Osteocyte (in vitro differentiated cells): ENCODE data around the gene PACS2. TPM values are rescaled to one million over a fixed set of nuclear protein-coding genes. Genes with fewer than 3 reads are reported as not detected.

ENCODE experiments used
- DNase-seq: peaks from one replicate; pipeline ENCODE4 v3.0.0; 2021; ENCODE audit warnings: mixed read lengths; ENCODE audit not compliant: unreplicated experiment; ENCODE audit errors: extremely low spot score
- H3K27ac Mint-ChIP-seq: one replicate; pipeline ENCODE4 v1.8.0; 2021; ENCODE audit warnings: mild to moderate bottlenecking, mixed read lengths; ENCODE audit not compliant: unreplicated experiment
- H3K27me3 Mint-ChIP-seq: one replicate; pipeline ENCODE4 v1.8.0; 2021; ENCODE audit warnings: mixed read lengths; ENCODE audit not compliant: unreplicated experiment
- H3K36me3 Mint-ChIP-seq: one replicate; pipeline ENCODE4 v1.8.0; 2021; ENCODE audit warnings: mixed read lengths; ENCODE audit not compliant: unreplicated experiment
- H3K4me1 Mint-ChIP-seq: one replicate; pipeline ENCODE4 v1.8.0; 2021; ENCODE audit warnings: mixed read lengths; ENCODE audit not compliant: unreplicated experiment
- H3K4me3 Mint-ChIP-seq: one replicate; pipeline ENCODE4 v1.8.0; 2021; ENCODE audit warnings: mild to moderate bottlenecking, moderate library complexity, mixed read lengths; ENCODE audit not compliant: unreplicated experiment
- H3K9me3 Mint-ChIP-seq: one replicate; pipeline ENCODE4 v1.8.0; 2021; ENCODE audit warnings: mixed read lengths; ENCODE audit not compliant: unreplicated experiment
- CTCF ChIP-seq: fragments of 200-600 bp; sonication (generic); IDR thresholded peaks from 2 replicates; pipeline ENCODE4 v1.5.0; 2021; ENCODE audit warnings: antibody characterized with exemption, mild to moderate bottlenecking, moderate library complexity
- total RNA-seq: library from RNA; stranded (reverse); gene quantifications from 2 replicates; pipeline ENCODE4 v1.2.1, GENCODE V29; 2021

The PACS2 gene
- total RNA-seq, 1 donor from 2014 or later: 115 TPM

GRCh38 chr14:105390849-105391500 is 76.4 kb downstream of the PACS2 start:
- no peak for DNase-seq
- no peak for TF ChIP-seq CTCF
- no peaks in the 10 kb centered on the region for H3K4me1 Mint-ChIP-seq
- no peaks in the 10 kb centered on the region for H3K27me3 Mint-ChIP-seq
- H3K27ac Mint-ChIP-seq: no peak overlapping the region
- no peak overlapping the region for H3K4me3 Mint-ChIP-seq
- no peaks in the 10 kb centered on the region for H3K9me3 Mint-ChIP-seq
- H3K36me3 Mint-ChIP-seq: peaks cover 11% of the 10 kb centered on the region

DNA sequence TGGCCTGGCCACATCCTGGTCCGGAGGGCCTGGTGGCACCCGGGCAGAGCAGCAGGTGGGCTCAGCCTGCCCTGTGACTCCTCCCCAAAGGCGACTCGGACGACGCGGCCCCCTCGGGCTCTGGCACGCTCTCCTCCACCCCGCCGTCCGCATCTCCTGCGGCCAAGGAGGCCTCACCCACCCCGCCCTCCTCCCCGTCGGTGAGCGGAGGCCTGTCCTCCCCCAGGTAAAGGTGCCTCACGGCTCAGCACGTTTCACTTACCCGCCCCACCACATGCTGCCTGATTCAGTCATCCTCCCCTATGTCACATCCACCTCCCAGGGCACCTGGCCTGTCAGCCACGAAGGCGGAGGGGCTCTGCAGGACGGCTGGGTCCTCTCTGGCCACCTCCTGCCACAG is 77.0 kb downstream of the PACS2 start:
- H3K36me3 Mint-ChIP-seq: peaks cover 11% of the 10 kb centered on the region
- no peak overlapping the region for H3K27ac Mint-ChIP-seq
- DNase-seq: no peak
- no peak for TF ChIP-seq CTCF
- no peaks in the 10 kb centered on the region for H3K4me1 Mint-ChIP-seq
- no peaks in the 10 kb centered on the region for H3K27me3 Mint-ChIP-seq
- no peak overlapping the region for H3K4me3 Mint-ChIP-seq
- H3K9me3 Mint-ChIP-seq: no peaks in the 10 kb centered on the region

GRCh38 chr14:105392131-105393090 is 77.9 kb downstream of the PACS2 start:
- peaks cover 10% of the 10 kb centered on the region for H3K36me3 Mint-ChIP-seq
- H3K4me3 Mint-ChIP-seq: no peak overlapping the region
- H3K27ac Mint-ChIP-seq: no peak overlapping the region
- TF ChIP-seq CTCF: no peak
- no peaks in the 10 kb centered on the region for H3K9me3 Mint-ChIP-seq
- no peaks in the 10 kb centered on the region for H3K27me3 Mint-ChIP-seq
- DNase-seq: no peak
- no peaks in the 10 kb centered on the region for H3K4me1 Mint-ChIP-seq

GRCh38 chr14:105393151-105393550 is 78.6 kb downstream of the PACS2 start:
- H3K9me3 Mint-ChIP-seq: no peaks in the 10 kb centered on the region
- DNase-seq: no peak
- no peak overlapping the region for H3K27ac Mint-ChIP-seq
- H3K4me3 Mint-ChIP-seq: no peak overlapping the region
- TF ChIP-seq CTCF: no peak
- no peaks in the 10 kb centered on the region for H3K27me3 Mint-ChIP-seq
- peaks cover 3% of the 10 kb centered on the region for H3K4me1 Mint-ChIP-seq
- peaks cover 5% of the 10 kb centered on the region for H3K36me3 Mint-ChIP-seq
